Pancreas (tissue), 10 donors: ENCODE measurements around the gene RXYLT1. TPM values are rescaled to one million over a fixed set of nuclear protein-coding genes. Genes with fewer than 3 reads are reported as not detected.

Experiments used
- ATAC-seq, 4 donors: fragments of 200-7000 bp; cut with Tn5 transposase; one replicate each; pipeline versions ENCODE4 v1.8.0 to v1.9.1; 2020; ENCODE audit warnings: mild to moderate bottlenecking in 4 of 4, moderate library complexity in 4 of 4
- DNase-seq, 6 donors: peaks; one replicate each; pipeline ENCODE4 v3.0.0-alpha.2; 2020
- FAIRE-seq: peaks from 2 replicates; lab custom pipeline; 2012; peaks lifted over from hg19 to GRCh38; lab: Jason Lieb, UNC
- H3K27ac ChIP-seq, 4 donors: fragments of 200-600 bp; sonication (generic); 1 replicate in 3 of 4; 2 replicates in 1 of 4; pipeline versions ENCODE4 v1.5.0 to v1.8.0; 2020
- H3K27me3 ChIP-seq, 4 donors: fragments of 200-600 bp; one replicate each; pipeline ENCODE4 v1.8.0; 2021
- H3K36me3 ChIP-seq, 3 donors: fragments of 200-600 bp; sonication (generic) in 1 of 3; one replicate each; pipeline versions ENCODE4 v1.5.0 to v1.8.0; 2020 to 2021
- H3K4me1 ChIP-seq, 3 donors: fragments of 200-600 bp; one replicate each; pipeline ENCODE4 v1.8.0; 2021
- H3K4me3 ChIP-seq, 4 donors: fragments of 200-600 bp; sonication (generic) in 2 of 4; one replicate each; pipeline versions ENCODE4 v1.5.0 to v1.8.0; 2020 to 2021
- H3K9me3 ChIP-seq, 4 donors: fragments of 200-600 bp; one replicate each; pipeline ENCODE4 v1.8.0; 2021
- WGBS, 2 donors: extraction: QIAGEN DNeasy Blood & Tissue Kit; methylation state at CpG; one replicate each; pipeline ENCODE4 v1.1.7; 2013; 5-methylcytosine and 5-hydroxymethylcytosine counted together
- intact Hi-C, 3 donors: fragments of 100-400 bp; cut with DNase I; formaldehyde crosslinking; loops; one replicate each; pipeline versions ENCODE4 v1.11.1 to v1.14.2; 2022
- polyA plus RNA-seq, 2 donors: library from polyadenylated mRNA; stranded (reverse); fragments of 200-250 nt; gene quantifications; one replicate each; pipeline ENCODE4 v1.2.3, GENCODE V29; 2013
- total RNA-seq, 6 donors: library from RNA; stranded (reverse); fragmentation: NEBNext Ultra II Directional in 4 of 6; extraction: Animal tissue kit (Norgen Biotek cat#: 25700) in 4 of 6; gene quantifications; one replicate each; pipeline versions ENCODE4 v1.2.1 to v1.2.4, GENCODE V29; 2021 to 2023
- TF ChIP-seq, protein P1 (sequence below), 4 donors: fragments of 200-600 bp; sonication (generic) in 3 of 4; IDR thresholded peaks; one replicate each; pipeline versions ENCODE4 v1.5.0 to v1.8.0; 2021; ENCODE audit warnings: antibody characterized with exemption in 4 of 4
- donor health status: healthy with polysubstance abuse.
- donor health status: DM: no; HTN: no; CAD: no; lungs with moderate emphysema.
- donor health status: DM: no; HTN: no; CAD: no.
- donor health status: control.
- donor health status: control.
- donor health status: Bipolar disorder and iron deficiency.
- donor health status: DM: yes; HTN: yes; CAD: no.
- donor health status: DM: no; HTN: no; CAD: no.
- donor health status: DM: no; HTN: no; CAD: no.
- donor health status: DM: yes; HTN: yes; CAD: no.

Gene RXYLT1
- total and polyA plus RNA-seq, 8 donors: 8.1 to 13.3 (median 11.9) TPM

- no peak for DNase-seq
- TF ChIP-seq, protein P1, sequence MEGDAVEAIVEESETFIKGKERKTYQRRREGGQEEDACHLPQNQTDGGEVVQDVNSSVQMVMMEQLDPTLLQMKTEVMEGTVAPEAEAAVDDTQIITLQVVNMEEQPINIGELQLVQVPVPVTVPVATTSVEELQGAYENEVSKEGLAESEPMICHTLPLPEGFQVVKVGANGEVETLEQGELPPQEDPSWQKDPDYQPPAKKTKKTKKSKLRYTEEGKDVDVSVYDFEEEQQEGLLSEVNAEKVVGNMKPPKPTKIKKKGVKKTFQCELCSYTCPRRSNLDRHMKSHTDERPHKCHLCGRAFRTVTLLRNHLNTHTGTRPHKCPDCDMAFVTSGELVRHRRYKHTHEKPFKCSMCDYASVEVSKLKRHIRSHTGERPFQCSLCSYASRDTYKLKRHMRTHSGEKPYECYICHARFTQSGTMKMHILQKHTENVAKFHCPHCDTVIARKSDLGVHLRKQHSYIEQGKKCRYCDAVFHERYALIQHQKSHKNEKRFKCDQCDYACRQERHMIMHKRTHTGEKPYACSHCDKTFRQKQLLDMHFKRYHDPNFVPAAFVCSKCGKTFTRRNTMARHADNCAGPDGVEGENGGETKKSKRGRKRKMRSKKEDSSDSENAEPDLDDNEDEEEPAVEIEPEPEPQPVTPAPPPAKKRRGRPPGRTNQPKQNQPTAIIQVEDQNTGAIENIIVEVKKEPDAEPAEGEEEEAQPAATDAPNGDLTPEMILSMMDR (IDR thresholded peaks at IDR 0.05): no peak
- intact Hi-C loops: no loop called here
- 47% methylated on average over 2 of the region's 2 CpGs for WGBS, 2 donors
- H3K27me3 ChIP-seq: no peaks in the 10 kb centered on the region
- peaks cover 0 to 9% (median 6%) of the 10 kb centered on the region in 3 donors for H3K4me1 ChIP-seq
- no peak for FAIRE-seq
- no peak for ATAC-seq
- H3K4me3 ChIP-seq: no peak overlapping the region
- H3K27ac ChIP-seq: no peak overlapping the region
- H3K9me3 ChIP-seq: no peaks in the 10 kb centered on the region
- peaks cover 0 to 8% (median 0%) of the 10 kb centered on the region in 3 donors for H3K36me3 ChIP-seq
Observed at GRCh38 chr12:63811334-63811733, 31.6 kb downstream of the RXYLT1 start.

DNA sequence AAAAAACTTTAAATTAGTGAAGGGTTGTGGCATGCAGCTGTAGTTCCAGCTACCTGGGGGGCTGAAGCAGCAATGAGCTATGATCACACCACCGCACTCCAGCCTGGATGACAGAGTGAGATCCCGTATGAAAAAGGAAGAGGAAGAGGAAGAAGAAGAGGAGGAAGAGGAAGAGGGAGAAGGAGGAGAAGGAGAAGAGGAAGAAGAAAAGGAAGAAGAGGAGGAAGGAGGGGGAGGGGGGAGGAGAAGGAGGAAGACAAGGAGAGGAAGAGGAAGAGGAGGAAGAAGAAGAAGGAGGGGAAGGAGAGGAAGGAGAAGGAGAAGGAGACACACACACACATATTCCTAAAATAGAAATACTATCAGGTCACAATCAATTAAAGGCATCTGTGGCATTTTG is 32.0 kb downstream of the RXYLT1 start:
- H3K4me1 ChIP-seq: peaks cover 0 to 5% (median 2%) of the 10 kb centered on the region in 3 donors
- no peak for DNase-seq
- no peaks in the 10 kb centered on the region for H3K27me3 ChIP-seq
- no peaks in the 10 kb centered on the region for H3K9me3 ChIP-seq
- intact Hi-C loops: no loop called here
- FAIRE-seq: no peak
- H3K36me3 ChIP-seq: peaks cover 0 to 8% (median 0%) of the 10 kb centered on the region in 3 donors
- TF ChIP-seq, protein P1 (IDR thresholded peaks at IDR 0.05): no peak
- WGBS, 2 donors: 80 to 86% methylated on average over 2 of the region's 2 CpGs
- H3K27ac ChIP-seq: no peak overlapping the region
- ATAC-seq: no peak
- H3K4me3 ChIP-seq: no peak overlapping the region

- no peak overlapping the region for H3K4me3 ChIP-seq
- DNase-seq (no peak), FAIRE-seq (no peak), ATAC-seq (no peak)
- 70 to 78% methylated on average over 4 of the region's 4 CpGs for WGBS, 2 donors
- no peaks in the 10 kb centered on the region for H3K9me3 ChIP-seq
- intact Hi-C loops: no loop called here
- H3K4me1 ChIP-seq: no peaks in the 10 kb centered on the region
- no peak overlapping the region for H3K27ac ChIP-seq
- TF ChIP-seq, protein P1 (IDR thresholded peaks at IDR 0.05): no peak
- no peaks in the 10 kb centered on the region for H3K36me3 ChIP-seq
- no peaks in the 10 kb centered on the region for H3K27me3 ChIP-seq
Observed at GRCh38 chr12:63814146-63814772, 34.5 kb downstream of the RXYLT1 start.

DNA sequence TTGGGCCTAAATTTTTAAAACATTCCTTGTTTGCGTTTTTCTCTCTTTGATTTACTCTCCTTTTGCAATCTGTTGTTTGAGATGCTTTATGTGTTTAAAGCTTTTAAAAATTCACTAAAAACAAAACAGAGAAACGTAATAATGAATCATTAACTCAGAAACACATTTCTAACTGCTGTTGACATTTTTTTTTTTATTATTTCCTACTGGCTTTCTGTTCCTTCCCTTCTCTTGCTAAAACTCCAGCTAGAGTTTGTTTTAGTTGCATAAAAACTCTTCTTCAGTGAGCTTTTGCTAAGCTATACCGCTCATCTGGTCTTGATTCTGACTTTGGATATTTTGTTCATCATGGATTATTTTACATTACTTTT is 35.8 kb downstream of the RXYLT1 start:
- ATAC-seq (no peak), FAIRE-seq (no peak), DNase-seq (no peak)
- Histone ChIP-seq H3K27ac (no peak overlapping the region), H3K4me3 (no peak overlapping the region), H3K9me3 (no peaks in the 10 kb centered on the region), H3K4me1 (no peaks in the 10 kb centered on the region), H3K27me3 (no peaks in the 10 kb centered on the region), H3K36me3 (no peaks in the 10 kb centered on the region)
- TF ChIP-seq, protein P1 (IDR thresholded peaks at IDR 0.05): no peak
- intact Hi-C loops: no loop called here
- 73 to 80% methylated on average over 3 of the region's 3 CpGs for WGBS, 2 donors

- H3K4me1 ChIP-seq: no peaks in the 10 kb centered on the region
- ATAC-seq: no peak
- H3K9me3 ChIP-seq: no peaks in the 10 kb centered on the region
- intact Hi-C loops: no loop called here
- DNase-seq: no peak
- H3K27me3 ChIP-seq: no peaks in the 10 kb centered on the region
- TF ChIP-seq, protein P1 (IDR thresholded peaks at IDR 0.05): no peak
- no peak for FAIRE-seq
- no peaks in the 10 kb centered on the region for H3K36me3 ChIP-seq
- 88 to 96% methylated on average over 6 of the region's 6 CpGs for WGBS, 2 donors
- no peak overlapping the region for H3K27ac ChIP-seq
- H3K4me3 ChIP-seq: no peak overlapping the region
Observed at GRCh38 chr12:63816031-63816430, 36.3 kb downstream of the RXYLT1 start.
